ENCODE measurements around the gene RPS18. TPM values are rescaled to one million over a fixed set of nuclear protein-coding genes. Genes with fewer than 3 reads are reported as not detected.
A peak's percentile ranks its signal among the peaks of the same experiment; 100 is the strongest.

RPS18 gene
- total and polyA plus RNA-seq, 9 of the 15 experiments (the other 6 are each of a cell fraction or from before 2014, with no cell fraction given) = 5,023 to 17,516 (median 8,131) TPM

GRCh38 chr6:33288921-33289783 lies 17.3 kb downstream of the RPS18 start, which contains the start of the genes PFDN6 and WDR46:
Gene PFDN6, plus strand, starts transcription at chr6:33289601. Its CDS starts 256 bp downstream, at chr6:33289857.
Gene WDR46, minus strand, starts transcription at chr6:33289239. Its CDS starts 69 bp downstream, at chr6:33289170.
- Histone ChIP-seq H2AFZ (ENCODE audit: low read depth, low read length) (peak within 1 kb of the TSS; percentile 99), H3K9me1 (ENCODE audit: control insufficient read depth, insufficient read depth, low read length) (peaks cover 3% of the 10 kb centered on the region), H3K79me2 (ENCODE audit: control insufficient read depth, insufficient read depth, low read length) (peaks cover 45% of the 10 kb centered on the region), H4K20me1 (replicated peaks; ENCODE audit: control insufficient read depth, insufficient read depth, low read length) (no peaks in the 10 kb centered on the region), H3K4me3 (peak within 1 kb of the TSS; percentile 76), H3K9me3 (replicated peaks; ENCODE audit: control insufficient read depth, insufficient read depth, low read depth, low read length) (no peaks in the 10 kb centered on the region), H3K4me2 (ENCODE audit: insufficient read depth, low read length) (peak within 1 kb of the TSS; percentile 98), H3K4me1 (replicated peaks in 1 of 2; ENCODE audit: control insufficient read depth in 2 of 2, insufficient read depth in 2 of 2, low read length in 2 of 2) (peaks cover 13 to 24% of the 10 kb centered on the region in 2 experiments; a peak in 4 of 5 replicates), H3K9ac (ENCODE audit: insufficient read depth in 1 of 2, low read depth in 2 of 2, low read length in 2 of 2) (peak within 1 kb of the TSS; percentile 91 to 94), H3K27me3 (ENCODE audit: control insufficient read depth in 2 of 2, insufficient read depth in 2 of 2, low read length in 2 of 2) (no peaks in the 10 kb centered on the region), H3K27ac (ENCODE audit: extremely low read depth, low read depth, low read length) (peak within 1 kb of the TSS; percentile 83), H3K36me3 (ENCODE audit: control insufficient read depth, insufficient read depth, low read length) (peaks cover 74% of the 10 kb centered on the region)
- in situ Hi-C loops (cut with MboI) = no loop called here
- ATAC-seq (peak; percentile 97), FAIRE-seq (peak; percentile 99), DNase-seq (ENCODE audit: extremely low read depth in 1 of 4, low spot score in 3 of 4) (peak; percentile 89 to 97 (median 92))
- ChIA-PET CTCF (ENCODE audit: low intra/inter-chr PET ratio) (interaction anchor here (0.6 to 0.7 kb wide), 2 partner anchors 166 to 228 kb away, joined by 3 read pairs; no protein-coding TSS in a partner anchor), POLR2A (interaction anchor here (0.5 to 7.1 kb wide), 15 partner anchors 8 to 448 kb away, joined by 3 to 90 read pairs (median 4); partner anchors contain the start of genes B3GALT4, CUTA, HSD17B8 and RGL2)
- no TSS peak for BruUV-seq (replicated peaks)
- intact Hi-C loops (cut with micrococcal nuclease) = no loop called here
- WGBS (ENCODE audit: insufficient coverage, low coverage, missing lambda C conversion rate) = under 1% methylated on average over 41 of the region's 43 CpGs
- no peak for TF ChIP-seq MITF (IDR thresholded peaks at IDR 0.05)
- no peak for TF ChIP-seq ZNF518B (CRISPR knock-in tag; IDR thresholded peaks at IDR 0.05)
- TF ChIP-seq SP1 (CRISPR knock-in tag; IDR thresholded peaks at IDR 0.05) = no peak
- TF ChIP-seq PATZ1 (CRISPR knock-in tag; IDR thresholded peaks at IDR 0.05; ENCODE audit: borderline replicate concordance) = no peak
- TF ChIP-seq CREM (IDR thresholded peaks at IDR 0.05; ENCODE audit: low read depth) = peak; percentile 68; the same call in 1 of the 2 replicates
- peak; percentile 12; the same call in 1 of the 2 replicates for TF ChIP-seq NFIC (IDR thresholded peaks at IDR 0.05)
- TF ChIP-seq SMARCC2 (IDR thresholded peaks at IDR 0.05; ENCODE audit: low read depth) = no peak
- no peak for TF ChIP-seq ZBTB34 (CRISPR knock-in tag; IDR thresholded peaks at IDR 0.05)
- TF ChIP-seq MCM7 (IDR thresholded peaks at IDR 0.05) = no peak
- TF ChIP-seq CBX3 (IDR thresholded peaks at IDR 0.05; ENCODE audit: borderline replicate concordance in 1 of 2, low read length in 2 of 2) = peak in 1 of 2 experiments; percentile 66; a peak in 1 of 3 replicates
- peak; percentile 82; the same call in 1 of the 2 replicates for TF ChIP-seq FOXP1 (CRISPR knock-in tag; IDR thresholded peaks at IDR 0.05)

Measured in K562 (cell line).